Astrocyte of the spinal cord (primary cell): ENCODE data around the gene PPP1R3E.

Experiments used
- DNase-seq: peaks from one replicate; pipeline ENCODE4 v3.0.0; 2011; ENCODE audit warnings: low read depth, low spot score
- H3K4me3 ChIP-seq: 2 replicates; pipeline ENCODE4 v1.5.1; 2011; ENCODE audit warnings: low read depth, mild to moderate bottlenecking, low read length, moderate library complexity
- in situ Hi-C: cut with HindIII; loops from 2 replicates; pipeline ENCODE4 v1.10.0; 2017; ENCODE audit warnings: low sequenced_read_pairs
- TF ChIP-seq, protein P1 (sequence below): IDR thresholded peaks from 2 replicates; pipeline ENCODE4 v1.5.1; 2012; ENCODE audit warnings: low read depth, mild to moderate bottlenecking, low read length, inconsistent platforms

Gene PPP1R3E

DNA sequence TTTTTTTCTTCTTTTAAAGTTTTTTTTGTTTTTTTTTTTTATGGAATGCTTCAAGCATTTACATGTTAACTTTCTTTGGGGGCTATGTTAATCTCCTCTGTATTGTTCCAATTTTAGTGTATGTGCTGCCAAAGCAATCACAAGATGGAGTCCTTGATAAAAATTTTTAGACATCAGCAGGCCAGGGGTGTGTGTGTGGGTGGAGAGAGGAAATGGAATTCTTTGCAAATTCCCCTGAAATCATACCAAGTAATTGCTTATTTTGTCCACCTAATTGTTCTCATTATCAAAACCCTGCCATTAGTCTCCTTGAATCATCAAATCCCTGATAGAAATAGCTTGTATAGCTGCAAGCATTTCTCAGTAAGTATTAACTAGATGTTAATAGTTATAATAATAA lies 43.2 kb downstream of the PPP1R3E start:
- H3K4me3 ChIP-seq = no peak overlapping the region
- in situ Hi-C loops = no loop called here
- TF ChIP-seq, protein P1, sequence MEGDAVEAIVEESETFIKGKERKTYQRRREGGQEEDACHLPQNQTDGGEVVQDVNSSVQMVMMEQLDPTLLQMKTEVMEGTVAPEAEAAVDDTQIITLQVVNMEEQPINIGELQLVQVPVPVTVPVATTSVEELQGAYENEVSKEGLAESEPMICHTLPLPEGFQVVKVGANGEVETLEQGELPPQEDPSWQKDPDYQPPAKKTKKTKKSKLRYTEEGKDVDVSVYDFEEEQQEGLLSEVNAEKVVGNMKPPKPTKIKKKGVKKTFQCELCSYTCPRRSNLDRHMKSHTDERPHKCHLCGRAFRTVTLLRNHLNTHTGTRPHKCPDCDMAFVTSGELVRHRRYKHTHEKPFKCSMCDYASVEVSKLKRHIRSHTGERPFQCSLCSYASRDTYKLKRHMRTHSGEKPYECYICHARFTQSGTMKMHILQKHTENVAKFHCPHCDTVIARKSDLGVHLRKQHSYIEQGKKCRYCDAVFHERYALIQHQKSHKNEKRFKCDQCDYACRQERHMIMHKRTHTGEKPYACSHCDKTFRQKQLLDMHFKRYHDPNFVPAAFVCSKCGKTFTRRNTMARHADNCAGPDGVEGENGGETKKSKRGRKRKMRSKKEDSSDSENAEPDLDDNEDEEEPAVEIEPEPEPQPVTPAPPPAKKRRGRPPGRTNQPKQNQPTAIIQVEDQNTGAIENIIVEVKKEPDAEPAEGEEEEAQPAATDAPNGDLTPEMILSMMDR = no peak
- DNase-seq = no peak

GRCh38 chr14:23258256-23258655 lies 44.4 kb downstream of the PPP1R3E start:
- DNase-seq = no peak
- in situ Hi-C loops = no loop called here
- no peak overlapping the region for H3K4me3 ChIP-seq
- TF ChIP-seq, protein P1 = no peak

- H3K4me3 ChIP-seq = no peak overlapping the region
- in situ Hi-C loops = no loop called here
- DNase-seq = no peak
- TF ChIP-seq, protein P1 = no peak
Observed at GRCh38 chr14:23252420-23253333, 50.0 kb downstream of the PPP1R3E start.

DNA sequence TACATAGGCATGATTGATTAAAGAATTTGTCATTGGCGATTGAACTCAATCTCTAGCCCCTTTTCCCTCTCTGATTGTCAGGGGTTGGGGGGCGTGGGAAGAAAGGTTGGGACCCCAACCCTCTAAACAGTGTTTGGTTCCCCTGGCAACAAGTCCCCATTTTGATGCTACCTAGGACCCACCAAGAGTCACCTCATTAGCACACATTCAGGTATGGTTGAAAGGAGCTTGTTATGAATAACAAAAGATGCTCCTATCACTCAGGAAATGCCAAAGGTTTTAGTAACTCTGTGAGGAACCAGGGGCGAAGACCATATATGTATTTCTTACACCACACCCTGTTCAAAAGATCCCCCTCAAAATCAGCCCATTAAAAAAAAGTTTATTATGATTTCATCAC lies 50.7 kb downstream of the PPP1R3E start:
- in situ Hi-C loops = no loop called here
- TF ChIP-seq, protein P1 = no peak
- DNase-seq = no peak
- no peak overlapping the region for H3K4me3 ChIP-seq

DNA sequence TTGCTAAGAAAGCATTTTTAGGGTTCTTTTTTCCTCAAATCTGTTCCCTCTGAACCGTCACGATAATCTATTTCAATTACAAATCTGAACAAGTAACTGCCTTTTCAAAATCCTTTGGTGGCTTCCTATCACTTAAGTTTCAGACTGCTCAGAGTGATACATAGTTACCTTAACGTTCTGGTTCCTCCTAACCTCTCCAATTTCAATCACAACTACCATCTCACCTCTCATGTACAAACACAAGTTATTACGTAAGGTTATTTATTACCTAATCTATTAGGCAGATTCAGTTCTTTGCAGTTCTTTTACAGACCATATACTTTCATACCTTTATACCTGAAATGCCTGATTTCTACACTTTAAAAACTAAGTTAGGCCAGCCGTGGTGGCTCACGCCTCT lies 52.8 kb downstream of the PPP1R3E start:
- DNase-seq = no peak
- TF ChIP-seq, protein P1 = no peak
- in situ Hi-C loops = no loop called here
- H3K4me3 ChIP-seq = no peak overlapping the region

GRCh38 chr14:23248601-23249000 lies 54.1 kb downstream of the PPP1R3E start:
- DNase-seq = no peak
- no peak overlapping the region for H3K4me3 ChIP-seq
- TF ChIP-seq, protein P1 = no peak
- in situ Hi-C loops = no loop called here
